OCI-LY7 (cell line): ENCODE measurements around the gene SOAT1.

Source experiments
- EZH2phosphoT487 ChIP-seq: fragments of 200-600 bp; sonication (generic); IDR thresholded peaks from 2 replicates; pipeline ENCODE4 v1.6.1; 2018; ENCODE audit warnings: low read depth, borderline replicate concordance, mild to moderate bottlenecking, mixed run types, antibody characterized with exemption, low read length, moderate library complexity, mixed read lengths
- TF ChIP-seq, protein P1 (sequence below): fragments of 200-600 bp; sonication (generic); conservative IDR thresholded peaks from 2 replicates; pipeline ENCODE4 v1.5.1; 2014; ENCODE audit warnings: mild to moderate bottlenecking, antibody characterized with exemption, low read length, moderate library complexity, mixed read lengths

GRCh38 chr1:179295164-179295755 is 1.7 kb downstream of the SOAT1 start:
- TF ChIP-seq, protein P1, sequence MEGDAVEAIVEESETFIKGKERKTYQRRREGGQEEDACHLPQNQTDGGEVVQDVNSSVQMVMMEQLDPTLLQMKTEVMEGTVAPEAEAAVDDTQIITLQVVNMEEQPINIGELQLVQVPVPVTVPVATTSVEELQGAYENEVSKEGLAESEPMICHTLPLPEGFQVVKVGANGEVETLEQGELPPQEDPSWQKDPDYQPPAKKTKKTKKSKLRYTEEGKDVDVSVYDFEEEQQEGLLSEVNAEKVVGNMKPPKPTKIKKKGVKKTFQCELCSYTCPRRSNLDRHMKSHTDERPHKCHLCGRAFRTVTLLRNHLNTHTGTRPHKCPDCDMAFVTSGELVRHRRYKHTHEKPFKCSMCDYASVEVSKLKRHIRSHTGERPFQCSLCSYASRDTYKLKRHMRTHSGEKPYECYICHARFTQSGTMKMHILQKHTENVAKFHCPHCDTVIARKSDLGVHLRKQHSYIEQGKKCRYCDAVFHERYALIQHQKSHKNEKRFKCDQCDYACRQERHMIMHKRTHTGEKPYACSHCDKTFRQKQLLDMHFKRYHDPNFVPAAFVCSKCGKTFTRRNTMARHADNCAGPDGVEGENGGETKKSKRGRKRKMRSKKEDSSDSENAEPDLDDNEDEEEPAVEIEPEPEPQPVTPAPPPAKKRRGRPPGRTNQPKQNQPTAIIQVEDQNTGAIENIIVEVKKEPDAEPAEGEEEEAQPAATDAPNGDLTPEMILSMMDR, result no peak
- no peak for TF ChIP-seq EZH2phosphoT487
